Raji (cell line): ENCODE results near the gene SLX4IP.

ENCODE experiments used
- POLR2A ChIP-seq: IDR thresholded peaks from 2 replicates; pipeline ENCODE4 v1.6.1; 2011; ENCODE audit warnings: low read depth, low read length, control low read depth; ENCODE audit not compliant: insufficient read depth

Gene SLX4IP

GRCh38 chr20:10619427-10619826 lies 184.3 kb downstream of the SLX4IP start:
- TF ChIP-seq POLR2A: no peak

DNA sequence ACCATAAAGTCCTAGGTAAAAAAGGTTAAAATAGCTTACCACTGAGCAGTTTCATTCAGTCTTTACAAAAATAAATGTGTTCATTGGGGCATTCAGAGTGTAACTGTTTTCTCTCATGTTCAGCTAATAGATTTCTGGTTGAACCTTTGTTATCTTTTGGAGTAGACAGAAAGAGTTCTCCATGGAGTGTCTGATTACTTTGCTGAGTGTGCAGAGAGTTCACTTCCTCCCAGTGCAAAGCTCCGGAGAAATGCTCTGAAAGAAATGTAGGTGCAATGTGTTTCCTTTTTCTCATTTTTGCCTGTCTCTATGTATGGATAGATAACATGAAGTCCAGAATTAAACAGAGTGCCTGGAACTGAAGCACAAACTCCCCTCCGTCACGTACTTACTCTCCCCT lies 186.0 kb downstream of the SLX4IP start:
- TF ChIP-seq POLR2A: no peak

- TF ChIP-seq POLR2A: no peak
Measured at GRCh38 chr20:10622657-10623418, 187.7 kb downstream of the SLX4IP start.

- no peak for TF ChIP-seq POLR2A
Measured at GRCh38 chr20:10625641-10626040, 190.5 kb downstream of the SLX4IP start.

DNA sequence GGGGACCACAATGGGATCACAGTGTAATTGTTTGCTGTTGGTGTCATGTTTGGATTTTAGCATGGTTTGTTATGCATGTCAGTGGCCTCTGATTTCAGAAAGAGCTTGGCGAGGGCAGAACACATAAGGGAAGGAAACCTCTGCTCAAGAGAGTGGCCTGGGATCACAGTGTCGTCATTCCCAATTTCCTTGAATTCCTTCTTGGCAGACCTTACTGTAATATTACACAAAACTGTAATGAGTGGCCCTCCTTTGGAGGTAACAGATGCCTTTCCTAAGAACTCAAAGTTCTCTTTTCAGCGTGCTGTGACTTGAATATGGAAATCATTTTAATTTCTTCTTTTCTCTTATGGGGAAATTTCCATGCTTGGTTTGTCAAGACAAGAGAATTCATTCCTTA lies 191.8 kb downstream of the SLX4IP start:
- TF ChIP-seq POLR2A: no peak

DNA sequence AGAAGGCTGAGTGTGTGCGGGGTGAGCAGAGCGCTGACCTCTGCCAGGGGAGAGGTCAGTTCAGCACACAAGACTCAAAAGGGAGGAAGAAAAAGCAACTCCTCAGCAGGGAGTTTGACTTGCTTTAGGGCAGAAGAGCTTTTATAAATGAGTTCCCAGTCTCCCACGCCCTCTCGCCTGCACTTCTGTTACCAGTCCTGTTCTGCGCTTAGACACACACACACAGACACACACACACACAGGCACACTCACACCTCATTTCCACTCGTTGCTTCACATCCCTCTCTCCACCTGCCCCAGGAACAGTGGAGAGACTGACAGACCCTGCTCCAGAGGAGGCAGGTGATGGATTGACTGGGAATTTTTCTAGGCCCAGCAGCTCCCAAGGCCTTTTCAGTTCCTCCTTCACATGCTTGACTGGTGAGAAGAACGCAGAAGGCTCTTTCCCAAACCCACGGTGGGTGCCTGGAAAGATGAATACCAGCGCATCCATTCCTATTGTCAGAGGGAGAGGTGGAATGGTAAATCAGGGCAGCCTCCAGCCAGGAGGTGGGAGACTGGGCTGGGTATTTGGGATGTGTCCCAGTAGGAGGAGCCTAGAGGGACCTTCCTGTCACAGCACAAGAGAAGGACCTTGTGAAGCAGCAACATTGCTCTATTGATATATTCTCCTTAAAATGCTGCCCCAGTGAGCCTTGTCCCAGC lies 195.0 kb downstream of the SLX4IP start:
- no peak for TF ChIP-seq POLR2A

- TF ChIP-seq POLR2A: no peak
Measured at GRCh38 chr20:10631126-10631525, 196.0 kb downstream of the SLX4IP start.

DNA sequence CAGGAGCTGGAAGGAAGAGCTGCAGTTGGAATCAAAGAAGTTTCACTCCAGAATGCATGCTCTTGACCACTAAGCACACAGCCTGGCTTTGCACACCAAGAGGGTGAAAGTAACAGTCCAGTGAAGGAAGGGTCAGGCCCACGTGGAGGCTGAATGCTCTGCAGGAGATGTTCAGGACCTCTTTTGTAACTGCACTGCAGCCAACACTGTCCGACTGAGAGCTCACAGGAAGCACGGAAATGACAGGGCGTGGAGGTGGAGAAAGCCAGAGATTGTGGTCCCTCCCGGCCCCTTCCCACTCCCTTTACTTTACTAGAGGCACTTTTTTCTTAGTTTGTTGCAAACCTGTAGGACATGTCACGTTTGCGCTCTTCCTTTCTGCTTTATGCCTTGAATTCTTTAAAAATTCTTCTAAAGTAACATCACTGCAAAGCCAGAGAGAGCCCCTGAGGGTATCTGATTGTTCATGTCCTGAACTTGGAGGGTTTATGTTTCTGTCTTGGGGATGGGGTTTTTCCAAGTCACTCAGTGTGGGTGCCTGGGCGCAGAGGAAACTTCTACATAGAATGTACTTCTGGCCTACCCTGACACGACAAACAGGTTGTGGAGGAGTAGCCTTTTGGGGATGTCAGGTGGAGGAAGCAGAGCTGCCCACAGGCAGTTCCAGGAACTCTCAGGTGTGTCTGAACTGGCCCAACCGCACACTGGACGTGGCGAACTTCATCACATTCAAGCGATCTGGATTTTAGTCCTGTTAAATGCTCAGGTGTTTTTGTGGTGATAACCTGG lies 197.8 kb downstream of the SLX4IP start:
- no peak for TF ChIP-seq POLR2A

- no peak for TF ChIP-seq POLR2A
Measured at GRCh38 chr20:10633718-10634117, 198.6 kb downstream of the SLX4IP start.

- TF ChIP-seq POLR2A: no peak
Measured at GRCh38 chr20:10634211-10634610, 199.1 kb downstream of the SLX4IP start.

GRCh38 chr20:10634683-10635411 lies 199.7 kb downstream of the SLX4IP start:
- no peak for TF ChIP-seq POLR2A

- TF ChIP-seq POLR2A: no peak
Measured at GRCh38 chr20:10635476-10636208, 200.5 kb downstream of the SLX4IP start.

GRCh38 chr20:10636326-10636818 lies 201.3 kb downstream of the SLX4IP start:
- TF ChIP-seq POLR2A: no peak

- no peak for TF ChIP-seq POLR2A
Measured at GRCh38 chr20:10637031-10637559, 202.0 kb downstream of the SLX4IP start.
